Measurements from ENCODE around the gene SAFB. TPM values are rescaled to one million over a fixed set of nuclear protein-coding genes. Genes with fewer than 3 reads are reported as not detected.

SAFB gene
- total RNA-seq, 1 experiment from 2014 or later, result 143 TPM

DNA sequence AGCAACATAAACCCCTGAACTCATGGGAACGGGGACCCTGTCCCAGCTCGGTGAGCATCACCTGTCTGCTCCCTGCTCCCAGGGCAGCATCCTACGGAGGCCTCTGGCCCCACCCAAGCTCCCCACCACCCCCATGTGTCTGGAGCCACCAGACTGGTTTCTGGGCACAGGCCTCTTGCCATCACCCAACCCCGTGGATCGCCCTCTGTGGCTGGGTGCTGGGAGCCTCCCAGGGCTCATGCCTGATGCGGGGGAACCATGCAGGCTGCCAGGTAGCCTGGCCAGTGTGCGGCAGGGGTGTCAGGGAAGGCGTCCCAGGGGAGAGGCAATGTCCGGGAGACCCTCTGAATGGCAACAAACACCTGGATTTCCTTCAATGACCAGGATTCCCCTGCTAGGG, 54.7 kb downstream of the SAFB start:
- TF ChIP-seq SIN3A (IDR thresholded peaks at IDR 0.05; ENCODE audit: low read depth), result no peak
- TF ChIP-seq, protein P1, sequence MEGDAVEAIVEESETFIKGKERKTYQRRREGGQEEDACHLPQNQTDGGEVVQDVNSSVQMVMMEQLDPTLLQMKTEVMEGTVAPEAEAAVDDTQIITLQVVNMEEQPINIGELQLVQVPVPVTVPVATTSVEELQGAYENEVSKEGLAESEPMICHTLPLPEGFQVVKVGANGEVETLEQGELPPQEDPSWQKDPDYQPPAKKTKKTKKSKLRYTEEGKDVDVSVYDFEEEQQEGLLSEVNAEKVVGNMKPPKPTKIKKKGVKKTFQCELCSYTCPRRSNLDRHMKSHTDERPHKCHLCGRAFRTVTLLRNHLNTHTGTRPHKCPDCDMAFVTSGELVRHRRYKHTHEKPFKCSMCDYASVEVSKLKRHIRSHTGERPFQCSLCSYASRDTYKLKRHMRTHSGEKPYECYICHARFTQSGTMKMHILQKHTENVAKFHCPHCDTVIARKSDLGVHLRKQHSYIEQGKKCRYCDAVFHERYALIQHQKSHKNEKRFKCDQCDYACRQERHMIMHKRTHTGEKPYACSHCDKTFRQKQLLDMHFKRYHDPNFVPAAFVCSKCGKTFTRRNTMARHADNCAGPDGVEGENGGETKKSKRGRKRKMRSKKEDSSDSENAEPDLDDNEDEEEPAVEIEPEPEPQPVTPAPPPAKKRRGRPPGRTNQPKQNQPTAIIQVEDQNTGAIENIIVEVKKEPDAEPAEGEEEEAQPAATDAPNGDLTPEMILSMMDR (IDR thresholded peaks at IDR 0.05 in 2 of 3, conservative IDR thresholded peaks at IDR 0.05 in 1 of 3; ENCODE audit: borderline replicate concordance in 1 of 3, insufficient read depth in 1 of 3, low read depth in 2 of 3, low read length in 2 of 3), result no peak
- TF ChIP-seq POLR2AphosphoS5 (IDR thresholded peaks at IDR 0.05; ENCODE audit: low read depth, low read length), result no peak
- TF ChIP-seq ZFX (IDR thresholded peaks at IDR 0.05), result no peak
- TF ChIP-seq TCF7L2 (IDR thresholded peaks at IDR 0.05; ENCODE audit: borderline replicate concordance, extremely low read depth, insufficient read depth, insufficient read length), result no peak
- TF ChIP-seq EGR1 (IDR thresholded peaks at IDR 0.05; ENCODE audit: low read depth), result no peak
- no peak for TF ChIP-seq EZH2phosphoT487 (IDR thresholded peaks at IDR 0.05; ENCODE audit: borderline replicate concordance)
- no peak for TF ChIP-seq JUND (IDR thresholded peaks at IDR 0.05)
- no peak for TF ChIP-seq EZH2 (IDR thresholded peaks at IDR 0.05)
- no peak for TF ChIP-seq SRF (IDR thresholded peaks at IDR 0.05; ENCODE audit: low read depth)
- TF ChIP-seq FOSL1 (IDR thresholded peaks at IDR 0.05; ENCODE audit: low read depth), result no peak
- Histone ChIP-seq H3K9ac (ENCODE audit: low read length) (no peak overlapping the region), H3K79me2 (ENCODE audit: insufficient read depth, low read length) (peaks cover 12% of the 10 kb centered on the region), H3K27me3 (ENCODE audit: insufficient read depth, low read length) (no peaks in the 10 kb centered on the region), H3K36me3 (ENCODE audit: control insufficient read depth in 1 of 2, insufficient read depth in 2 of 2, low read length in 2 of 2) (no peaks in the 10 kb centered on the region), H4K20me1 (ENCODE audit: insufficient read depth) (no peaks in the 10 kb centered on the region), H3K27ac (ENCODE audit: low read depth, low read length) (no peak overlapping the region), H3K9me2 (ENCODE audit: insufficient read depth) (no peaks in the 10 kb centered on the region), H3K4me2 (ENCODE audit: low read length) (no peak overlapping the region), H2AFZ (ENCODE audit: low read depth, low read length, poor library complexity, severe bottlenecking) (no peak overlapping the region), H3K9me3 (ENCODE audit: control insufficient read depth in 1 of 2, insufficient read depth in 1 of 2, low read depth in 1 of 2, low read length in 2 of 2) (no peaks in the 10 kb centered on the region), H3K4me3 (replicated peaks in 1 of 2; ENCODE audit: low read depth in 1 of 2, low read length in 2 of 2) (no peak overlapping the region), H3K4me1 (ENCODE audit: control insufficient read depth in 1 of 2, insufficient read depth in 2 of 2, low read length in 2 of 2) (peaks cover 5 to 17% of the 10 kb centered on the region in 2 experiments; a peak in 2 of 4 replicates)
- no peak for DNase-seq (ENCODE audit: low read depth, low spot score)
- ChIA-PET RAD21 (ENCODE audit: low non-redundant PET in 1 of 2, low total read pairs in 2 of 2, uncharacterized antibody in 2 of 2, unreplicated experiment in 2 of 2) (interaction anchor here in 1 of 2 experiments (0.8 kb wide), 1 partner anchor 14 kb away, joined by 3 read pairs; no protein-coding TSS in a partner anchor), CTCF (interaction anchor here (1.0 kb wide), 1 partner anchor 12 kb away, joined by 3 read pairs; no protein-coding TSS in a partner anchor), POLR2A (no interaction called here)
- no peak for ATAC-seq
- no TSS peak for BruUV-seq (replicated peaks)
- intact Hi-C loops (cut with micrococcal nuclease), result no loop called here
